NCI-H1930 (cell line): ENCODE measurements around the gene TXLNB.

Source experiments
- DNase-seq, 2 experiments: peaks; one replicate each; lab custom pipeline; 2025; lab: John Stamatoyannopoulos, UW

TXLNB gene

GRCh38 chr6:139270249-139270648, 21.5 kb downstream of the TXLNB start:
- no peak for DNase-seq

GRCh38 chr6:139265512-139266190, 26.1 kb downstream of the TXLNB start:
- DNase-seq: no peak

- DNase-seq: peak in 1 of 2 experiments; percentile 31
Measured at GRCh38 chr6:139262519-139263300, 29.1 kb downstream of the TXLNB start.

- DNase-seq: no peak
Measured at GRCh38 chr6:139257821-139258398, 33.9 kb downstream of the TXLNB start.

- DNase-seq: no peak
Measured at GRCh38 chr6:139257291-139257690, 34.5 kb downstream of the TXLNB start.

GRCh38 chr6:139256087-139256486, 35.7 kb downstream of the TXLNB start:
- DNase-seq: no peak

GRCh38 chr6:139254196-139254595, 37.6 kb downstream of the TXLNB start:
- no peak for DNase-seq

- DNase-seq: no peak
Measured at GRCh38 chr6:139253656-139254055, 38.1 kb downstream of the TXLNB start.

GRCh38 chr6:139251691-139252390, 40.0 kb downstream of the TXLNB start:
- DNase-seq: no peak

- DNase-seq: no peak
Measured at GRCh38 chr6:139251045-139251690, 40.6 kb downstream of the TXLNB start.

GRCh38 chr6:139250296-139251044, 41.3 kb downstream of the TXLNB start:
- DNase-seq: peak; percentile 7 to 23

- DNase-seq: no peak
Measured at GRCh38 chr6:139249395-139249794, 42.4 kb downstream of the TXLNB start.

GRCh38 chr6:139248911-139249310, 42.9 kb downstream of the TXLNB start:
- no peak for DNase-seq

GRCh38 chr6:139247618-139248017, 44.2 kb downstream of the TXLNB start:
- no peak for DNase-seq

- no peak for DNase-seq
Measured at GRCh38 chr6:139243536-139243935, 48.3 kb downstream of the TXLNB start.

- no peak for DNase-seq
Measured at GRCh38 chr6:139242457-139243240, 49.1 kb downstream of the TXLNB start.

GRCh38 chr6:139240161-139241010, 51.4 kb downstream of the TXLNB start:
- DNase-seq: no peak

GRCh38 chr6:139239064-139239463, 52.7 kb downstream of the TXLNB start:
- DNase-seq: no peak

GRCh38 chr6:139236105-139236504, 55.7 kb downstream of the TXLNB start:
- DNase-seq: no peak
